Measurements from ENCODE around the gene ZNF37A. TPM values are rescaled to one million over a fixed set of nuclear protein-coding genes. Genes with fewer than 3 reads are reported as not detected.
"Not testable (repeated sequence)": the region's sequence is repeated elsewhere in the genome, so short reads cannot be mapped to it uniquely, and the experiment has no call there.

The ZNF37A gene
- total RNA-seq, 1 experiment from 2014 or later = 19.3 TPM

- not testable (repeated sequence) for DNase-seq (ENCODE audit: low spot score)
Measured at GRCh38 chr10:38150891-38151463, 56.8 kb downstream of the ZNF37A start.

GRCh38 chr10:38156416-38157269 is 62.5 kb downstream of the ZNF37A start:
- no peak for DNase-seq (ENCODE audit: low spot score)

DNA sequence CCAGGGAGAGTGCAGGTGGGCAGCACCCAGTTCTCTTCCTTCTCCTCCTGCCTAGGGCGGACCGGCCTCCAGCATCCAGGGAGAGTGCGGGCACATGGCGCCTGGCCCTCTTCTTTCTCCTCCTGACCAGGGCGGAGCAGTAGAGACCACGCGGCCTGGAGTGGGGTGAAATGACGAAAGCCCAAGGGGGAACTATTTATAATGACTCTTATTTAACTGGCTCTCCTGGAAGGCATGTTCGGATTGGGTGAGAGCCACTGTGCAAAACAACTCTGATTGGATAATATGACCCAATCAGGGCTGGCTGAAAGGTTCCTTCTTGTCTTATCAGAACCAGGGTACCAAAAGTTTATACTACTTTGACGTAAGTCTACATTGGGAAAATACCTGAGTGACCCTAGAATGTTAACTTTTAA is 63.1 kb downstream of the ZNF37A start:
- DNase-seq (ENCODE audit: low spot score) = peak; percentile 47

DNA sequence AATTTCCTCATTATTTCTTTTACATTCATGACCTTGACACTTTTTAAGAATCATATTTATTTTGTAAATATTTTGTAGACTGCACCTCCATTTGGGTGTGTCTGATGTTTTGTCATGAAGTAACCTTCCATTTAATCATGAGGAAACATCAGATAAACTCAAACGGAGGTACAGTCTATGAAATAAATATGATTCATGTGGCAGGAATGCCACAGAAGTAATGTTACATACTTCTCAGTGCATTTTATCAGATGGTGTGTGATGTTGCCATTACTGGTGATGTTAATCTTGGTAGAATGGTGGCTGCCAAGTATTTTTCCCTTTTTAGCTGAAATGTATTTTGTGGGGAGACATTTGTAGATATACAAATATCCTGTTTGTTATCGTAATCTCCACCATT is 64.9 kb downstream of the ZNF37A start:
- DNase-seq (ENCODE audit: low spot score) = no peak

DNA sequence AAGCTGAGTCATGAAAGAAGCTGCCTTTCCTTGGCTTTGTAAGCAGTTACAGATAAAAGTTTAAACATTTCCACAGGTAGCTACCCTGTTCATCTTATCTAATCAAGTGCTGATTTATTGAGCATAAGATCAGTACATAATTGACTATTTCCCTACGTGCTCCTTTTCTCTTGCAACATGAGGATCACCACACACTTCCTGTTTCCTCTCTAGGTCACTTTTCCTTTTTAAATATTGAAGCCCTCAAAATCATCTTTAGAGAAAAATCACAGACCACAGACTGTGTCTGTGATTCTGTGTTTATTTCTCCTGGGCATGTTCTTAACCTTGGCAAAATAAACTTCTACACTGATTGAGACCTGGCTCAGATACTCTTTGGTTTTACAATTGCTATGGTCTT is 69.5 kb downstream of the ZNF37A start:
- DNase-seq (ENCODE audit: low spot score) = no peak

DNA sequence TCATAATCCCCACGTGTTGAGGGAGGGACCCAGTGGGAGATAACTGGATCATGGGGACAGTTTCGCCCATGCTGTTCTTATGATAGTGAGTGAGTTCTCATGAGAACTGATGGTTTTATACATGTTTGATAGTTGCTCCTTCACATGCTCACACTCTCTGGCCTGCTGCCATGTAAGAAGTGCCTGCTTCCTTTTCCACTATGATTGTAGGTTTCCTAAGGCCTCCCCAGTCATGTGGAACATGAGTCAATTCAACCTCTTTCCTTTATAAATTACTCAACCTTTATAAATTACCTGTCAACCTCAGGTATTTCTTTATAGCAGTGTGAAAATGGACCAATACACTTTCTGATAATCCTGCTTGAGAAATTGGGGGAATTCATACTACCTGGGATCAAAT is 80.2 kb downstream of the ZNF37A start:
- no peak for DNase-seq (ENCODE audit: low spot score)

GRCh38 chr10:38184477-38184876 is 90.3 kb downstream of the ZNF37A start:
- no peak for DNase-seq (ENCODE audit: low spot score)

Other genes with a start within 250 kb of the ZNF37A start
- 8.8 and 9.3 TPM in 2 replicates for gene ZNF248, start 236.7 kb upstream of the ZNF37A start, total RNA-seq (2014; rRNA removed; shearing (Covaris generic))
- gene ZNF25, start 117.7 kb upstream of the ZNF37A start, total RNA-seq (2014; rRNA removed; shearing (Covaris generic)) = 9.0 and 11.1 TPM in 2 replicates
- 17.4 and 18.4 TPM in 2 replicates for gene ZNF33A, start 83.7 kb upstream of the ZNF37A start, total RNA-seq (2014; rRNA removed; shearing (Covaris generic))

Measured in A172 (cell line).